HL-60 (cell line): ENCODE data around the gene RFX8.

Experiments used
- CTCF ChIP-seq: IDR thresholded peaks from one replicate; pipeline ENCODE4 v1.5.1; 2011; ENCODE audit warnings: low read length, control low read depth, inconsistent platforms; ENCODE audit not compliant: insufficient read depth
- GABPA ChIP-seq: IDR thresholded peaks from 2 replicates; pipeline ENCODE4 v1.6.1; 2012; ENCODE audit warnings: low read depth
- POLR2AphosphoS5 ChIP-seq: IDR thresholded peaks from 2 replicates; pipeline ENCODE4 v1.6.1; 2012; ENCODE audit warnings: low read depth
- TF ChIP-seq, protein P1 (sequence below): IDR thresholded peaks from 2 replicates; pipeline ENCODE4 v1.6.1; 2012; ENCODE audit warnings: low read depth; ENCODE audit not compliant: insufficient replicate concordance

DNA sequence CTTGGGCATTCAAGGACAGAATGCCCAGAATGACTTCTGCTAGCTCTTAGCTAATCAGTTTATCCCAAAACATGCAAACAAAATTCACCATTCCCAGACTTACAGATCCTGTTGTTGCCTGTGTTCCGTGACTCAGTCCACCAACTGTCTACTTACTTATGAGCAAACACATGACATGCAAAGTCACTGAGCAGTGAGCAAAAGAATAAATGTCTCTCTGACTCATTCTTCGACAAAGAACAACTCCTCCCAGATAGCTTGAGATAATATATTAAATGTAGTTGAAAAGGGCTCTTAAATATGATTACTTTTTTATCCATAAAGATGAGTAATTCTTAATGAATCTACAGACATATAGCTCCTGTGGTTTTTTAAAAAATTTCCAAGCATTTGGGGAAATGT, 78.6 kb downstream of the RFX8 start:
- TF ChIP-seq POLR2AphosphoS5 (no peak), CTCF (no peak), GABPA (no peak)
- TF ChIP-seq, protein P1, sequence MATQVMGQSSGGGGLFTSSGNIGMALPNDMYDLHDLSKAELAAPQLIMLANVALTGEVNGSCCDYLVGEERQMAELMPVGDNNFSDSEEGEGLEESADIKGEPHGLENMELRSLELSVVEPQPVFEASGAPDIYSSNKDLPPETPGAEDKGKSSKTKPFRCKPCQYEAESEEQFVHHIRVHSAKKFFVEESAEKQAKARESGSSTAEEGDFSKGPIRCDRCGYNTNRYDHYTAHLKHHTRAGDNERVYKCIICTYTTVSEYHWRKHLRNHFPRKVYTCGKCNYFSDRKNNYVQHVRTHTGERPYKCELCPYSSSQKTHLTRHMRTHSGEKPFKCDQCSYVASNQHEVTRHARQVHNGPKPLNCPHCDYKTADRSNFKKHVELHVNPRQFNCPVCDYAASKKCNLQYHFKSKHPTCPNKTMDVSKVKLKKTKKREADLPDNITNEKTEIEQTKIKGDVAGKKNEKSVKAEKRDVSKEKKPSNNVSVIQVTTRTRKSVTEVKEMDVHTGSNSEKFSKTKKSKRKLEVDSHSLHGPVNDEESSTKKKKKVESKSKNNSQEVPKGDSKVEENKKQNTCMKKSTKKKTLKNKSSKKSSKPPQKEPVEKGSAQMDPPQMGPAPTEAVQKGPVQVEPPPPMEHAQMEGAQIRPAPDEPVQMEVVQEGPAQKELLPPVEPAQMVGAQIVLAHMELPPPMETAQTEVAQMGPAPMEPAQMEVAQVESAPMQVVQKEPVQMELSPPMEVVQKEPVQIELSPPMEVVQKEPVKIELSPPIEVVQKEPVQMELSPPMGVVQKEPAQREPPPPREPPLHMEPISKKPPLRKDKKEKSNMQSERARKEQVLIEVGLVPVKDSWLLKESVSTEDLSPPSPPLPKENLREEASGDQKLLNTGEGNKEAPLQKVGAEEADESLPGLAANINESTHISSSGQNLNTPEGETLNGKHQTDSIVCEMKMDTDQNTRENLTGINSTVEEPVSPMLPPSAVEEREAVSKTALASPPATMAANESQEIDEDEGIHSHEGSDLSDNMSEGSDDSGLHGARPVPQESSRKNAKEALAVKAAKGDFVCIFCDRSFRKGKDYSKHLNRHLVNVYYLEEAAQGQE, result no peak
